HG03469 (cell line): ENCODE results near the gene KLHDC4.
"Not testable (repeated sequence)": the region's sequence is repeated elsewhere in the genome, so short reads cannot be mapped to it uniquely, and the experiment has no call there.

ENCODE experiments used
- ATAC-seq: cut with Tn5 transposase; IDR thresholded peaks from one replicate; pipeline ENCODE4 v1.9.1; 2021; ENCODE audit warnings: mild to moderate bottlenecking, moderate library complexity, moderate number of reproducible peaks; ENCODE audit not compliant: unreplicated experiment

The KLHDC4 gene

GRCh38 chr16:87721622-87722585 is 43.9 kb downstream of the KLHDC4 start:
- ATAC-seq = no peak

- no peak for ATAC-seq
Measured at GRCh38 chr16:87720446-87720845, 45.3 kb downstream of the KLHDC4 start.

GRCh38 chr16:87718831-87719230 is 47.0 kb downstream of the KLHDC4 start:
- not testable (repeated sequence) for ATAC-seq

- ATAC-seq = no peak
Measured at GRCh38 chr16:87715658-87716057, 50.1 kb downstream of the KLHDC4 start.

GRCh38 chr16:87715231-87715630 is 50.6 kb downstream of the KLHDC4 start:
- ATAC-seq = no peak

GRCh38 chr16:87713451-87714229 is 52.1 kb downstream of the KLHDC4 start:
- no peak for ATAC-seq

- ATAC-seq = no peak
Measured at GRCh38 chr16:87712184-87712762, 53.5 kb downstream of the KLHDC4 start.

GRCh38 chr16:87710887-87711286 is 54.9 kb downstream of the KLHDC4 start:
- no peak for ATAC-seq

- ATAC-seq = no peak
Measured at GRCh38 chr16:87709677-87710076, 56.1 kb downstream of the KLHDC4 start.

- no peak for ATAC-seq
Measured at GRCh38 chr16:87708881-87709638, 56.7 kb downstream of the KLHDC4 start.

- ATAC-seq = no peak
Measured at GRCh38 chr16:87707714-87708580, 57.8 kb downstream of the KLHDC4 start.

- no peak for ATAC-seq
Measured at GRCh38 chr16:87707097-87707496, 58.7 kb downstream of the KLHDC4 start.

GRCh38 chr16:87706278-87707000 is 59.3 kb downstream of the KLHDC4 start:
- no peak for ATAC-seq

GRCh38 chr16:87705771-87706277 is 60.0 kb downstream of the KLHDC4 start:
- no peak for ATAC-seq

- ATAC-seq = no peak
Measured at GRCh38 chr16:87704754-87705353, 60.9 kb downstream of the KLHDC4 start.

GRCh38 chr16:87703835-87704375 is 61.9 kb downstream of the KLHDC4 start:
- ATAC-seq = no peak

- no peak for ATAC-seq
Measured at GRCh38 chr16:87703071-87703470, 62.7 kb downstream of the KLHDC4 start.

GRCh38 chr16:87702325-87702811 is 63.4 kb downstream of the KLHDC4 start:
- ATAC-seq = no peak
